GM18868 (cell line): ENCODE results near the gene FBXO8.

Experiments
- ATAC-seq: cut with Tn5 transposase; IDR thresholded peaks from one replicate; pipeline ENCODE4 v1.9.1; 2021; ENCODE audit warnings: mild to moderate bottlenecking, moderate library complexity; ENCODE audit not compliant: unreplicated experiment

Gene FBXO8

GRCh38 chr4:174284487-174284886 lies 1.0 kb upstream of the FBXO8 start:
- ATAC-seq = no peak

- peak; percentile 96 for ATAC-seq
These were observed 496 bp downstream of the FBXO8 start for GRCh38 chr4:174282836-174283506.

- ATAC-seq = no peak
These were observed 1.6 kb downstream of the FBXO8 start for GRCh38 chr4:174281901-174282300.

- ATAC-seq = no peak
These were observed 2.2 kb downstream of the FBXO8 start for GRCh38 chr4:174281182-174281737.

GRCh38 chr4:174279433-174280155 lies 3.9 kb downstream of the FBXO8 start:
- no peak for ATAC-seq

GRCh38 chr4:174278467-174278866 lies 5.0 kb downstream of the FBXO8 start:
- ATAC-seq = peak; percentile 18

- ATAC-seq = no peak
These were observed 6.0 kb downstream of the FBXO8 start for GRCh38 chr4:174277433-174277832.

- ATAC-seq = no peak
These were observed 8.4 kb downstream of the FBXO8 start for GRCh38 chr4:174275101-174275500.

GRCh38 chr4:174274436-174274835 lies 9.0 kb downstream of the FBXO8 start:
- no peak for ATAC-seq

GRCh38 chr4:174273930-174274329 lies 9.5 kb downstream of the FBXO8 start:
- ATAC-seq = no peak

GRCh38 chr4:174266416-174266815 lies 17.1 kb downstream of the FBXO8 start:
- ATAC-seq = no peak

- no peak for ATAC-seq
These were observed 17.6 kb downstream of the FBXO8 start for GRCh38 chr4:174265916-174266315.

- no peak for ATAC-seq
These were observed 20.1 kb downstream of the FBXO8 start for GRCh38 chr4:174263445-174263736.

- ATAC-seq = no peak
These were observed 20.6 kb downstream of the FBXO8 start for GRCh38 chr4:174262624-174263444.

GRCh38 chr4:174261432-174261831 lies 22.0 kb downstream of the FBXO8 start:
- peak; percentile 42 for ATAC-seq

GRCh38 chr4:174260099-174260498 lies 23.4 kb downstream of the FBXO8 start:
- ATAC-seq = no peak

- ATAC-seq = no peak
These were observed 23.9 kb downstream of the FBXO8 start for GRCh38 chr4:174259580-174259979.

GRCh38 chr4:174256277-174256713 lies 27.2 kb downstream of the FBXO8 start:
- no peak for ATAC-seq

- no peak for ATAC-seq
These were observed 27.7 kb downstream of the FBXO8 start for GRCh38 chr4:174255786-174256185.

- no peak for ATAC-seq
These were observed 28.1 kb downstream of the FBXO8 start for GRCh38 chr4:174255374-174255773.

GRCh38 chr4:174254613-174255012 lies 28.9 kb downstream of the FBXO8 start:
- ATAC-seq = no peak

GRCh38 chr4:174252412-174252811 lies 31.1 kb downstream of the FBXO8 start:
- no peak for ATAC-seq
